SJSA1 (cell line): ENCODE measurements around the gene PLOD2. TPM values are rescaled to one million over a fixed set of nuclear protein-coding genes. Genes with fewer than 3 reads are reported as not detected.

Experiments
- DNase-seq, 2 experiments: peaks; one replicate each; pipeline ENCODE4 v3.0.0-alpha.2; 2015 to 2020; ENCODE audit warnings: low spot score in 2 of 2, low read depth in 1 of 2
- H3K27ac ChIP-seq: fragments of 250-450 bp; sonication (Bioruptor Pico); 2 replicates; pipeline ENCODE4 v1.5.1; 2020; ENCODE audit warnings: mild to moderate bottlenecking, moderate library complexity
- H3K27me3 ChIP-seq: fragments of 250-450 bp; sonication (Bioruptor Pico); replicated peaks from 2 replicates; pipeline ENCODE4 v1.5.1; 2020; ENCODE audit warnings: mild to moderate bottlenecking, moderate library complexity
- H3K36me3 ChIP-seq: fragments of 250-450 bp; sonication (Bioruptor Pico); 2 replicates; pipeline ENCODE4 v1.5.1; 2020; ENCODE audit warnings: mild to moderate bottlenecking
- H3K4me1 ChIP-seq: fragments of 250-450 bp; sonication (Bioruptor Pico); replicated peaks from 2 replicates; pipeline ENCODE4 v1.6.1; 2021; ENCODE audit warnings: mild to moderate bottlenecking
- H3K4me3 ChIP-seq: fragments of 250-450 bp; sonication (Bioruptor Pico); 2 replicates; pipeline ENCODE4 v1.5.1; 2020; ENCODE audit warnings: mild to moderate bottlenecking
- H3K9me3 ChIP-seq: fragments of 250-450 bp; sonication (Bioruptor Pico); replicated peaks from 2 replicates; pipeline ENCODE4 v1.5.1; 2020; ENCODE audit warnings: mild to moderate bottlenecking
- total RNA-seq: library from RNA; depleted of rRNA; stranded (reverse); fragments of >200 nt; shearing (Covaris generic); gene quantifications from 2 replicates; pipeline ENCODE4 v1.2.3, GENCODE V29; 2014

Gene PLOD2
- total RNA-seq, 1 experiment from 2014 or later, result 109 TPM

- Histone ChIP-seq H3K4me3 (no peak overlapping the region), H3K27me3 (no peaks in the 10 kb centered on the region), H3K9me3 (no peaks in the 10 kb centered on the region), H3K36me3 (peaks cover 8% of the 10 kb centered on the region), H3K4me1 (peaks cover 19% of the 10 kb centered on the region), H3K27ac (no peak overlapping the region)
- DNase-seq, result peak in 1 of 2 experiments; percentile 33
Measured at GRCh38 chr3:146065573-146066006, 95.4 kb downstream of the PLOD2 start.

GRCh38 chr3:146058241-146058640 is 102.7 kb downstream of the PLOD2 start:
- DNase-seq, result no peak
- Histone ChIP-seq H3K4me3 (no peak overlapping the region), H3K27ac (no peak overlapping the region), H3K9me3 (no peaks in the 10 kb centered on the region), H3K4me1 (no peaks in the 10 kb centered on the region), H3K36me3 (no peaks in the 10 kb centered on the region), H3K27me3 (no peaks in the 10 kb centered on the region)

- Histone ChIP-seq H3K9me3 (no peaks in the 10 kb centered on the region), H3K4me3 (no peak overlapping the region), H3K27me3 (no peaks in the 10 kb centered on the region), H3K27ac (no peak overlapping the region), H3K4me1 (peaks cover 6% of the 10 kb centered on the region; the same call in 1 of the 2 replicates), H3K36me3 (no peaks in the 10 kb centered on the region)
- no peak for DNase-seq
Measured at GRCh38 chr3:146052791-146053310, 108.1 kb downstream of the PLOD2 start.

- H3K4me1 ChIP-seq, result peaks cover 6% of the 10 kb centered on the region; the same call in 1 of the 2 replicates
- no peak overlapping the region for H3K27ac ChIP-seq
- H3K4me3 ChIP-seq, result no peak overlapping the region
- no peaks in the 10 kb centered on the region for H3K36me3 ChIP-seq
- no peaks in the 10 kb centered on the region for H3K27me3 ChIP-seq
- no peaks in the 10 kb centered on the region for H3K9me3 ChIP-seq
- DNase-seq, result no peak
Measured at GRCh38 chr3:146052056-146052790, 108.8 kb downstream of the PLOD2 start.

- Histone ChIP-seq H3K4me3 (no peak overlapping the region), H3K4me1 (peaks cover 6% of the 10 kb centered on the region; the same call in 1 of the 2 replicates), H3K36me3 (no peaks in the 10 kb centered on the region), H3K27ac (no peak overlapping the region), H3K27me3 (no peaks in the 10 kb centered on the region), H3K9me3 (no peaks in the 10 kb centered on the region)
- peak in 1 of 2 experiments; percentile 47 for DNase-seq
Measured at GRCh38 chr3:146050691-146051090, 110.3 kb downstream of the PLOD2 start.

GRCh38 chr3:146047485-146047884 is 113.5 kb downstream of the PLOD2 start:
- H3K4me3 ChIP-seq, result no peak overlapping the region
- DNase-seq, result no peak
- H3K4me1 ChIP-seq, result peaks cover 6% of the 10 kb centered on the region; the same call in 1 of the 2 replicates
- no peak overlapping the region for H3K27ac ChIP-seq
- no peaks in the 10 kb centered on the region for H3K36me3 ChIP-seq
- H3K27me3 ChIP-seq, result no peaks in the 10 kb centered on the region
- H3K9me3 ChIP-seq, result no peaks in the 10 kb centered on the region

- Histone ChIP-seq H3K4me3 (no peak overlapping the region), H3K9me3 (no peaks in the 10 kb centered on the region), H3K27ac (no peak overlapping the region), H3K27me3 (no peaks in the 10 kb centered on the region), H3K36me3 (no peaks in the 10 kb centered on the region), H3K4me1 (no peaks in the 10 kb centered on the region)
- DNase-seq, result no peak
Measured at GRCh38 chr3:146044046-146044445, 116.9 kb downstream of the PLOD2 start.

- H3K27me3 ChIP-seq, result no peaks in the 10 kb centered on the region
- H3K27ac ChIP-seq, result no peak overlapping the region
- H3K4me3 ChIP-seq, result no peak overlapping the region
- H3K9me3 ChIP-seq, result no peaks in the 10 kb centered on the region
- no peaks in the 10 kb centered on the region for H3K36me3 ChIP-seq
- no peaks in the 10 kb centered on the region for H3K4me1 ChIP-seq
- no peak for DNase-seq
Measured at GRCh38 chr3:146040630-146041029, 120.4 kb downstream of the PLOD2 start.

- no peak for DNase-seq
- Histone ChIP-seq H3K4me3 (no peak overlapping the region), H3K27me3 (no peaks in the 10 kb centered on the region), H3K36me3 (no peaks in the 10 kb centered on the region), H3K4me1 (no peaks in the 10 kb centered on the region), H3K27ac (no peak overlapping the region), H3K9me3 (no peaks in the 10 kb centered on the region)
Measured at GRCh38 chr3:146037697-146038096, 123.3 kb downstream of the PLOD2 start.

GRCh38 chr3:146036281-146036680 is 124.7 kb downstream of the PLOD2 start:
- H3K4me3 ChIP-seq, result no peak overlapping the region
- no peak overlapping the region for H3K27ac ChIP-seq
- no peaks in the 10 kb centered on the region for H3K9me3 ChIP-seq
- DNase-seq, result no peak
- no peaks in the 10 kb centered on the region for H3K27me3 ChIP-seq
- H3K36me3 ChIP-seq, result no peaks in the 10 kb centered on the region
- no peaks in the 10 kb centered on the region for H3K4me1 ChIP-seq

- DNase-seq, result no peak
- no peaks in the 10 kb centered on the region for H3K4me1 ChIP-seq
- no peaks in the 10 kb centered on the region for H3K27me3 ChIP-seq
- H3K27ac ChIP-seq, result no peak overlapping the region
- no peaks in the 10 kb centered on the region for H3K9me3 ChIP-seq
- H3K36me3 ChIP-seq, result no peaks in the 10 kb centered on the region
- no peak overlapping the region for H3K4me3 ChIP-seq
Measured at GRCh38 chr3:146035366-146035765, 125.6 kb downstream of the PLOD2 start.

- Histone ChIP-seq H3K9me3 (0 out of 2 replicates have a peak, but pooled peaks cover 2% of the 10 kb centered on the region), H3K36me3 (no peaks in the 10 kb centered on the region)
- DNase-seq, result no peak
Measured at GRCh38 chr3:146033950-146034349, 127.0 kb downstream of the PLOD2 start.

GRCh38 chr3:146026547-146026946 is 134.4 kb downstream of the PLOD2 start:
- 0 out of 2 replicates have a peak, but pooled peaks cover 2% of the 10 kb centered on the region for H3K9me3 ChIP-seq
- H3K27ac ChIP-seq, result no peak overlapping the region
- H3K27me3 ChIP-seq, result no peaks in the 10 kb centered on the region
- H3K4me1 ChIP-seq, result no peaks in the 10 kb centered on the region
- DNase-seq, result no peak
- no peaks in the 10 kb centered on the region for H3K36me3 ChIP-seq
- no peak overlapping the region for H3K4me3 ChIP-seq

More at GRCh38 chr3:146033950-146034349, 127.0 kb downstream of the PLOD2 start:
- Histone ChIP-seq H3K4me3 (no peak overlapping the region), H3K4me1 (no peaks in the 10 kb centered on the region), H3K27ac (no peak overlapping the region), H3K27me3 (no peaks in the 10 kb centered on the region)

GRCh38 chr3:146024260-146024659 is 136.7 kb downstream of the PLOD2 start:
- Histone ChIP-seq H3K27me3 (no peaks in the 10 kb centered on the region), H3K4me3 (no peak overlapping the region), H3K9me3 (no peaks in the 10 kb centered on the region), H3K36me3 (no peaks in the 10 kb centered on the region), H3K27ac (no peak overlapping the region), H3K4me1 (no peaks in the 10 kb centered on the region)
- DNase-seq, result no peak
